Progenitor cell of endocrine pancreas (in vitro differentiated cells): Measurements from ENCODE around the gene CEND1. TPM values are rescaled to one million over a fixed set of nuclear protein-coding genes. Genes with fewer than 3 reads are reported as not detected.
A peak's percentile ranks its signal among the peaks of the same experiment; 100 is the strongest.

ENCODE experiments used
- DNase-seq: peaks from one replicate; pipeline ENCODE4 v3.0.0; 2021; ENCODE audit warnings: low spot score; ENCODE audit not compliant: unreplicated experiment
- H3K27ac Mint-ChIP-seq: 2 replicates; pipeline ENCODE4 v1.8.0; 2021; ENCODE audit warnings: mild to moderate bottlenecking, moderate library complexity, mixed read lengths
- H3K27me3 Mint-ChIP-seq: 2 replicates; pipeline ENCODE4 v1.8.0; 2021; ENCODE audit warnings: mixed read lengths
- H3K36me3 Mint-ChIP-seq: 2 replicates; pipeline ENCODE4 v1.8.0; 2022; ENCODE audit warnings: mixed read lengths; ENCODE audit not compliant: insufficient read depth
- H3K4me1 Mint-ChIP-seq: 2 replicates; pipeline ENCODE4 v1.8.0; 2021; ENCODE audit warnings: low read depth, mixed read lengths
- H3K4me3 Mint-ChIP-seq: 2 replicates; pipeline ENCODE4 v1.8.0; 2021; ENCODE audit warnings: low read depth, mild to moderate bottlenecking, moderate library complexity, mixed read lengths
- H3K9me3 Mint-ChIP-seq: 2 replicates; pipeline ENCODE4 v1.8.0; 2021; ENCODE audit warnings: low read depth, mixed read lengths
- total RNA-seq: library from RNA; stranded (reverse); gene quantifications from 2 replicates; pipeline ENCODE4 v1.2.1, GENCODE V29; 2021
- TF ChIP-seq, protein P1 (sequence below): fragments of 200-600 bp; sonication (generic); IDR thresholded peaks from one replicate; pipeline ENCODE4 v1.5.0; 2021; ENCODE audit warnings: antibody characterized with exemption, mild to moderate bottlenecking; ENCODE audit not compliant: unreplicated experiment

CEND1 gene
- total RNA-seq, 1 donor from 2014 or later: not detected

GRCh38 chr11:765025-765801 is 24.7 kb downstream of the CEND1 start:
- Mint-ChIP-seq H3K36me3 (peaks cover 6% of the 10 kb centered on the region), H3K4me3 (no peak overlapping the region), H3K27ac (peak overlapping the region; percentile 79), H3K27me3 (no peaks in the 10 kb centered on the region), H3K4me1 (no peaks in the 10 kb centered on the region), H3K9me3 (no peaks in the 10 kb centered on the region)
- TF ChIP-seq, protein P1, sequence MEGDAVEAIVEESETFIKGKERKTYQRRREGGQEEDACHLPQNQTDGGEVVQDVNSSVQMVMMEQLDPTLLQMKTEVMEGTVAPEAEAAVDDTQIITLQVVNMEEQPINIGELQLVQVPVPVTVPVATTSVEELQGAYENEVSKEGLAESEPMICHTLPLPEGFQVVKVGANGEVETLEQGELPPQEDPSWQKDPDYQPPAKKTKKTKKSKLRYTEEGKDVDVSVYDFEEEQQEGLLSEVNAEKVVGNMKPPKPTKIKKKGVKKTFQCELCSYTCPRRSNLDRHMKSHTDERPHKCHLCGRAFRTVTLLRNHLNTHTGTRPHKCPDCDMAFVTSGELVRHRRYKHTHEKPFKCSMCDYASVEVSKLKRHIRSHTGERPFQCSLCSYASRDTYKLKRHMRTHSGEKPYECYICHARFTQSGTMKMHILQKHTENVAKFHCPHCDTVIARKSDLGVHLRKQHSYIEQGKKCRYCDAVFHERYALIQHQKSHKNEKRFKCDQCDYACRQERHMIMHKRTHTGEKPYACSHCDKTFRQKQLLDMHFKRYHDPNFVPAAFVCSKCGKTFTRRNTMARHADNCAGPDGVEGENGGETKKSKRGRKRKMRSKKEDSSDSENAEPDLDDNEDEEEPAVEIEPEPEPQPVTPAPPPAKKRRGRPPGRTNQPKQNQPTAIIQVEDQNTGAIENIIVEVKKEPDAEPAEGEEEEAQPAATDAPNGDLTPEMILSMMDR: peak; percentile 55
- no peak for DNase-seq

GRCh38 chr11:764322-765024 is 25.4 kb downstream of the CEND1 start:
- H3K9me3 Mint-ChIP-seq: no peaks in the 10 kb centered on the region
- peaks cover 7% of the 10 kb centered on the region for H3K36me3 Mint-ChIP-seq
- no peaks in the 10 kb centered on the region for H3K27me3 Mint-ChIP-seq
- H3K4me1 Mint-ChIP-seq: no peaks in the 10 kb centered on the region
- no peak overlapping the region for H3K4me3 Mint-ChIP-seq
- no peak overlapping the region for H3K27ac Mint-ChIP-seq
- no peak for DNase-seq
- TF ChIP-seq, protein P1: no peak

DNA sequence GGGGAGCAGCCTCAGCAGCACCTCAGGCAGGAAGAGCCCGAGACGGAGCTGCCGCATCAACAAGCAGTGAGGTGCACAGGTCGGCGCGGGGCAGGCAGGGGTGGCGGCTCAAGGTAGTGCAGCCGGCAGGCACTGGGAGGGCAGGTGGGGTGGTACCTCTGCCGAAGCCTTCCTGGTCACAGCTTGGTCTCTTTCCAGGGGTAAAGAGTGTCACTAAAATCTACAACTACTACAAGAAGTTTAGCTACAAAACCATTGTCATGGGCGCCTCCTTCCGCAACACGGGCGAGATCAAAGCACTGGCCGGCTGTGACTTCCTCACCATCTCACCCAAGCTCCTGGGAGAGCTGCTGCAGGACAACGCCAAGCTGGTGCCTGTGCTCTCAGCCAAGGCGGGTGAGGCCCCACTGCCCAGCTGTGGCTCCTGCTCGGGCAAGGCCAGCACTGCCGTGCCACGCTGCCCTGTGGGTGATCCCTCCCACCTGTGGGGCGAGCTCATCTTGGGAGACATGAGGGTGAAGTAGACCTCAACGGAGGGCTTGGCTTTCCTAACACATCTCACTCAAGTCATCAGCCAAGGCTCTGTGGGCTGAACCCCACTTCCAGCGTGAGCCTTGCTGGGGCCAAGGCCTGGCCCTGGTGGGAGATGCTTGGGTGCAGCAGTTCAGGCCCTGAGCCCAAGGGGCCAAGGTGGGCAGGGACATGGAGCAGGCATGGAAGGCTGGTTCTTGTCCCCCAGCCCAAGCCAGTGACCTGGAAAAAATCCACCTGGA is 26.2 kb downstream of the CEND1 start:
- Mint-ChIP-seq H3K36me3 (peaks cover 7% of the 10 kb centered on the region), H3K27me3 (no peaks in the 10 kb centered on the region), H3K27ac (peak overlapping the region; percentile 41), H3K4me1 (no peaks in the 10 kb centered on the region), H3K9me3 (no peaks in the 10 kb centered on the region), H3K4me3 (no peak overlapping the region)
- no peak for DNase-seq
- TF ChIP-seq, protein P1: no peak

- no peaks in the 10 kb centered on the region for H3K9me3 Mint-ChIP-seq
- no peak overlapping the region for H3K27ac Mint-ChIP-seq
- TF ChIP-seq, protein P1: no peak
- H3K27me3 Mint-ChIP-seq: no peaks in the 10 kb centered on the region
- H3K4me1 Mint-ChIP-seq: no peaks in the 10 kb centered on the region
- DNase-seq: no peak
- H3K4me3 Mint-ChIP-seq: no peak overlapping the region
- H3K36me3 Mint-ChIP-seq: peaks cover 9% of the 10 kb centered on the region
Measured at GRCh38 chr11:763073-763463, 26.8 kb downstream of the CEND1 start.

DNA sequence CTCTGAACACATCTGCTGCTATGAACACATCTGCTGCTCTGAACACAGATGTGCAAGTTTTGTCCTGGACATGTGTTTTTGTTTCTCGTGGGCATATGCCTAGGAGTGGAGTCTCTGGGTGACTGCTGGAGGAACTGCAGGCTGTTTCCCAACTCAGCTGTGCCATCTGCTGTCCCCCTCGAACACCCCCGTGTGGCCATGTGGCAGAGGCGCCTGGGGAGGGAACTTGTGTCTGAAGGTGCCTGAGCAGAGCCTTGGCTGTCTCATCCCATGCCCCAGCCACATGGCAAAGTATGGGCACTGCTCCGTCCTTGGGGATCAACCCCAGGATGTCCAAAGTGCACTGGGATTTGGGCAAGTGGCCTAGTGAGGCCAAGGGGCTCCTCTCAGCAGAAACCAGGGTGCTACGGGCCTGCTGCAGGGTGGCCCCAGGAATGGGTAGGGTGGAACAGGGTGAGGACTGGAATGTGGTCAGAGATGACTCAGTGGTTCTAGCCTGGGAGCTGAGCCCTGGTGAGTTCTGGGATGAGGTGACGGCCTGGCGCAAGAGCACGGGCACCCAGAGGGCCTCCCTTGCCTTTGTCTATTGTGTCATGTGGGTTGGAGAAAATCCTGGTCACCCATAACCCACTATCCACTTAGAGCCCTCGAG is 27.3 kb downstream of the CEND1 start:
- Mint-ChIP-seq H3K27ac (no peak overlapping the region), H3K9me3 (no peaks in the 10 kb centered on the region), H3K4me3 (no peak overlapping the region), H3K4me1 (no peaks in the 10 kb centered on the region), H3K27me3 (no peaks in the 10 kb centered on the region), H3K36me3 (peaks cover 9% of the 10 kb centered on the region)
- no peak for DNase-seq
- TF ChIP-seq, protein P1: no peak
